Epidermal melanocyte (primary cell): ENCODE data around the gene SAP30BP.

ENCODE experiments used
- DNase-seq: peaks from one replicate; pipeline ENCODE4 v3.0.0; 2011; ENCODE audit warnings: low spot score; ENCODE audit not compliant: insufficient read length

The SAP30BP gene

DNA sequence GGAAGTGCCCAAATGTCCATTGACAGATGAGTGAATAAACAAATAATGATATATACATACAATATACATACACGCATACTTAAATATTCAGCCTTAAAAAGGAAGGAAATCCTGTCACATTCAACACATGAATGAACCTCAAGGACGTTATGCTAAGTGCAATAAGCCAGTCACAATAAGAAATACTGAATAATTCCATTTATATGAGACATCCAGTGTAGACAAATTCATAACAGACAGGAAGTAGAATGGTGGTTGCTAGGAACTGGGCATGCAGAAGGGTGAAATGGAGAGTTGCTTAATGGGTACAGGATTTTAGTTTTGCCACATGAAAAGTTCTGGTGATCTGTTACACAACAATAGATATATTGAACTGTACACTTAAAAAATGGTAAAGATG is 45.3 kb downstream of the SAP30BP start:
- no peak for DNase-seq

- DNase-seq = no peak
Measured at GRCh38 chr17:75719732-75720131, 52.6 kb downstream of the SAP30BP start.

DNA sequence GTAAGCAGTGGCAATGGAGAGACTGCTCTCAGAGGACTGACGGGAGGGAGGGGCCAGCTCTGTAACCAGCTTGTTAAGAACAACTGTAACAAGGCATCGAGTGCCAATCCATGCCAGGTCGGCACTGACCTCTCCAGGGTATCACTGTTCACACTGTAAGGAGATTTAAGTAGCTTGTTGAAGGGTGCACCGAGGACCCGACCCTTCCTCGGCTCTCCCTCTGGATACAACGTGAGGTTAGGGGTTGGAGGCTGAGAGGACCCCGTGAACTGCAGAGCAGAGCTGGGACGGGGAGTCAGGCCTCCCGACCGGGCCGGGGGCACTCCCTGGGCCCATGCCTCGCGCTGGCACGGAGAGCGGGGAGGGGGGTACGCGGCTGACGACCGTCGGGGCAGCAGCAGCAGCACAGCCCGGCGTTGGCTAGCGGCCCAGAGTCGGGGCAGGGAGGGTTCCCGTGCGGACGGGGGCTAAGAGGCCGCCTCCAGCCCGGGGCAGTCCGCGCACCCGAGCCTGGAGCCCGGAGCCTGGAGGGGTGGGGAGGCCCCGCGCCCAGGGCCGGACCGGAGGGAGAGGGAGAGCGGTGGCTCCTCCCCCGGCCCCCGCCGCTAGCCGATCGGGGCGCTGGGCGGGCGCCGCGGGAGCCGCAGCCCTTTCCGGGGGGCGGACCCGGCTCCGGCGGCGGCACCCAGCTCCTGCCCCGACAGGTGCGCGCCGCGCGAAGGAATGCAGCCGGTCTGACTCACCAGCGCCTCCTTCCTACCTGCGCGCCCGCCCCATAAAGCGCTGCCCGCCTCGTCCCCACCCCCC is 53.7 kb downstream of the SAP30BP start, which contains the start of gene ITGB4:
Gene ITGB4 (plus strand): TSS at position 804 of the 807 bp plus-strand sequence. CDS start 3,245 bp downstream, outside the sequence.
- no peak for DNase-seq

GRCh38 chr17:75721463-75722011 is 54.4 kb downstream of the SAP30BP start:
- no peak for DNase-seq

DNA sequence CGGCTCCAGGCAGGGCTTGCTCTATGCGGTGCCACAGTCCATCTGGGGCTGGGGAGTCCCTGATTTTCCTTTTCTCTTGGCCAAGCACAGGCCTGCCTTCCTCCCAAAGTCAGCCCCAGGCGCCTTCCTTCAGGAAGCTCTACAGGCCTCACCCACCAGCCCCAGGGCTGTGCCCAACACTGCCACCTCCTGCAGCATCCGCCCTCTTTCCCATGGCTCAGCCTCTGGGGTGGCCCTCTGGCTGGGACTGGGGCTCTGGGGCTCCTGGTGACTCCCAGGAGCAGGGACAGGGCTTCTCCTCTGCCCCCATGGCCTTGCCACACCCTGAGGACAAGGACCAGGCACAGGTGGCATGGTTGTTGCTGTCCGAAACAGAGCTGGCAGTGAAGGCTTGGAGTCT is 54.9 kb downstream of the SAP30BP start:
- no peak for DNase-seq

DNA sequence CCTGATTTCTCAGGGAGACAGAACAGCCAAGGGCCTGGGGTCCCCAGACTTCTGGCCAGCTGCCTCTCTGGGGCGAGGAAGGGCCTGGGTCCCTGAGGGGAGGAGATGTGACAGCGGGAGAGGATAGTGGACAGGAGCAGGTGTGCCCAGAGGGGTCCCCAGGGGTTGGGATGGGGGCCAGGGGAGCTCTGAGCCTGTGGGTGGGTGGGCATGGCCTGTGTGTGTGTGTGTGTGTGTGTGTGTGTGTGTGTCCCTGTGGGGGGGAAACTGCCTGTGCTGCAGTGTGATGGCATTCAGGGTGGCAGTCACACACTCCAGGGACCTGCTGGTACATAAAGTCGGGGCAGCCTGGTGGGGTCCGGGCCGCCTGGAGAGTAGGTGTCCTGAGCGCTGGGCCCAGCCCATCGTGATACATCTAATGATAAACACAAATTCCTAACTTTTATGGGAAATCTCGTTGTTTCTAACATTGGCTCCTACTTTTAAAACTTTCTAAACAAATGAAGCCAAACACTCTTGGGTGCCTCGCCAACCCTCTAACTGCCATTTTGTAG is 55.5 kb downstream of the SAP30BP start:
- no peak for DNase-seq

DNA sequence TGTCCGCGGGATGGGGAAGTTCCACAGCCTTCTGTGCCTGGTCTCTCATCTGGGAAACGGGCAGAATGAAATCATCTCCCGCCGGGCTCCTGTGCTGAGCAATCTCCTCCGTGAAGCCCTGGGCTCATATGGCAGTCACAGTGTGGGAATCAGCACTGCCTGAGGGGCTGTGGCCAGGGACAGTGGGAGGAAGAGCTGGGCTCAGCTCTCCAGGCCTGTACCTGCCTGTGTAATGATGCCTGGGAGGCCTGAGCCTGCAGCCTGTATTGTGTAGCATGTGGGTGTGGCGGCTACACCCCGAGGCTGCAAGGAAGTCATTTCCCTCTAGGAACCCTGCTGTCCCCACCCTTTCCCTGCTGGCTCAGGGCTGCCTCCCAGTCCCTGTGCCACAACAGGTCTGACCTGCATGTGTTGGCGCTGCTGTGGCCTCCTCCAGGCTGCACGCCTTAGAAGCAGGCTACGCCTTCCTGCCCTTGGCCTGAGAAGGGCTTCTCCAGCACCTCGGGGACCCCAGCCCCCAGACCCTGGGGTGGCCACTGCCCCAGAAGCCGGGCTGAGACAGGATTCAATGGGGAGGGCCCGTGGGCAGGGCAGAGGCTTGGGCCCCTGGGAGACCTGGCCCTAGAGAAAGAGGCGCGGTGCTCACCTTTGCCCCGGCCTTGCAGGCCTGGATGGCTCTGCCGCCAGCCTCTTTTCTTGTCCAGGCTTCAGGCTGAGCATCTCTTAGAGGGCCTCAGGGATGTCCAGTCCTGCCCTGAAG is 56.2 kb downstream of the SAP30BP start:
- DNase-seq = no peak

- no peak for DNase-seq
Measured at GRCh38 chr17:75724016-75725003, 57.2 kb downstream of the SAP30BP start.

- DNase-seq = no peak
Measured at GRCh38 chr17:75725504-75725903, 58.4 kb downstream of the SAP30BP start.

GRCh38 chr17:75727391-75727790 is 60.3 kb downstream of the SAP30BP start:
- DNase-seq = no peak

DNA sequence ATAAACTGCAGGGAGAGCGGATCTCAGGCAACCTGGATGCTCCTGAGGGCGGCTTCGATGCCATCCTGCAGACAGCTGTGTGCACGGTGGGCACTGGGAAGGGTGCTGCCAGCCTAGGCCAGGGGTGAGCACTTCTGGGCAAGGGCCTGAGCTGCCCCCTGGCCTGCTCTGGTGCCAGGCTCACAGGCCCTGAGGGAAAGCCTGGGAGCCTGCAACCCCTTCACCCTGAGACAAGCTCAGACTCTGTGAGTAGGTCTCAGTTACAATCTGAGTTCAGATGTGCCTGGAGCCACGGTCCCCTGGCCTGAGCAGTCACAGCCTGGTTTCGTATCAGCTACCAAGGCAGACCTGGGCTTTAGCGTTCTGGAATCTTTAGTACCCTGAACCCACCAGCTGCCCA is 62.2 kb downstream of the SAP30BP start:
- no peak for DNase-seq

DNA sequence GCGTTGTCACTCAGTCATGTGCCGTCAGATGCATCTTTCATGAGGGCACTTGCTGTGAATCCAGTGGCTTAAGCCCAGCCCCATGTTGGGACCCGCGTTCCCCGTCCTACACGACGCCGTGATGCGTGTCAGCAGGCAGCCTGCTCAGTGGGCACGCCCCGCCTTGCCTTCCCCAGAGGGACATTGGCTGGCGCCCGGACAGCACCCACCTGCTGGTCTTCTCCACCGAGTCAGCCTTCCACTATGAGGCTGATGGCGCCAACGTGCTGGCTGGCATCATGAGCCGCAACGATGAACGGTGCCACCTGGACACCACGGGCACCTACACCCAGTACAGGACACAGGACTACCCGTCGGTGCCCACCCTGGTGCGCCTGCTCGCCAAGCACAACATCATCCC is 62.9 kb downstream of the SAP30BP start:
- DNase-seq = no peak

- no peak for DNase-seq
Measured at GRCh38 chr17:75731086-75731715, 64.1 kb downstream of the SAP30BP start.

GRCh38 chr17:75731716-75732498 is 64.8 kb downstream of the SAP30BP start:
- no peak for DNase-seq

DNA sequence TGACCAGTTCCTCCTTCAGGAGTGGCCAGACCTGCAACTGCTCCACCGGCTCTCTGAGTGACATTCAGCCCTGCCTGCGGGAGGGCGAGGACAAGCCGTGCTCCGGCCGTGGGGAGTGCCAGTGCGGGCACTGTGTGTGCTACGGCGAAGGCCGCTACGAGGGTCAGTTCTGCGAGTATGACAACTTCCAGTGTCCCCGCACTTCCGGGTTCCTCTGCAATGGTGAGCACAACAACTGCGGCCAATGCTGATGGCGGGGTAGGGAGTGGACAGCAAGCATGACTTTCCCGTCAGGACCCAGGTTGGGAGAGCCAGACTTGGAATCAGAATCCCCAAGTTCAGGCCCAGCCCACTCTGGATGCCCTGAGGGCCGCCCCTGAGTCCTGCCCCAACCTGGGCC is 66.3 kb downstream of the SAP30BP start:
- DNase-seq = no peak

- DNase-seq = no peak
Measured at GRCh38 chr17:75734674-75735294, 67.6 kb downstream of the SAP30BP start.

DNA sequence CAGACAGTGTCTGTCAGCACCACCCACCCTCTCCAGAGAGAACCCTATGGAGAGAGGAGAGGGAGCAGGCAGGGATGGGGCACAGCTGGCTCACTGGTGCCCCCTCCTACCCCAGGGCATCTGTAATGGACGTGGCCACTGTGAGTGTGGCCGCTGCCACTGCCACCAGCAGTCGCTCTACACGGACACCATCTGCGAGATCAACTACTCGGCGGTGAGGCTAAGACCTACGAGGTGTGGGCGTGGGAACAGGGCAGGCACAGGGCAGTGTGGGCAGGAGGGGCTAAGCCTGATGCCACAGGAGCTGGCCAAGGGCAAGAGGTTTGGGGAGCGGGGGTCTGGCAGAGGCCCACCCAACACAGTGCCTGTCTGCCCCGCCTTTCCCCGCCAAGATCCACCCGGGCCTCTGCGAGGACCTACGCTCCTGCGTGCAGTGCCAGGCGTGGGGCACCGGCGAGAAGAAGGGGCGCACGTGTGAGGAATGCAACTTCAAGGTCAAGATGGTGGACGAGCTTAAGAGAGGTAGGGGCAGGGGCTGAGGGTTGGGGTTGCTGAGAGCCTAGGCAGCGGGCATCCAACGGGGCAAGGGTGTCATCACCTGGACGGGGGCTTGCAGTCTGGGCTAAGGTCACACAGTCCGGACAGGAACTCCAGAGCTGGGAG is 69.2 kb downstream of the SAP30BP start:
- no peak for DNase-seq

DNA sequence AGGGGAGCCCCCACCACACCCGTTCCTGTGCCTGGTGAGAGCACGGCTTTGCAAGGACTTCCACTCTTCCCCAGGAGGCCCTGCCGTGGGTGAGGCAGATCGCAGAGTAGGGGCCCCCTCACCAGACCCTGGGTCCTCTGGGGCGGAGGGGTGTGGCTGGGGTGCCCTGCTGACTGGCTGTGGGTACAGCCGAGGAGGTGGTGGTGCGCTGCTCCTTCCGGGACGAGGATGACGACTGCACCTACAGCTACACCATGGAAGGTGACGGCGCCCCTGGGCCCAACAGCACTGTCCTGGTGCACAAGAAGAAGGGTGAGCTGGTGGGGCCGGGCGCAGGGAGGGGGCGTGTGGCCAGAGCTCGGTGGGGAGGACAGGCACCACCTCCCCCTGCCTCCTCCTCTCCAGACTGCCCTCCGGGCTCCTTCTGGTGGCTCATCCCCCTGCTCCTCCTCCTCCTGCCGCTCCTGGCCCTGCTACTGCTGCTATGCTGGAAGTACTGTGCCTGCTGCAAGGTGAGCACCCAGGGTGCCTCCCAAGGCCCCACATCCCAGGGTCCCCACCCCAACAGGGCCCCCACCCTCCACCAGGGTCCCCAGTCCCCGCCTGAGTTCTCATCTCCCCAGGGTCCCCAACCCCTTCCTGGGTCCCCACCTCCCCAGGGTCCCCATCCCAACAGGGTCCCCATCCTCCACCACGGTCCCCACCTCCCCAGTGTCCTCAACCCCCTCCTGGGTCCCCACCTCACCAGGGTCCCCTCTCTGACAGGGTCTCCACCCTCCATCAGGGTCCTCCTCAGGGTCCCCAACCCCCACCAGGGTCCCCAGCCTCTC is 70.2 kb downstream of the SAP30BP start:
- no peak for DNase-seq
